Brain microvascular endothelial cell (primary cell): ENCODE results near the gene PIP4K2A.

Experiments
- DNase-seq: peaks from one replicate; pipeline ENCODE4 v3.0.0-alpha.2; 2020
- H3K27ac ChIP-seq: fragments of 250-450 bp; sonication (Bioruptor Pico); 2 replicates; pipeline ENCODE4 v1.5.1; 2020; ENCODE audit warnings: mild to moderate bottlenecking, moderate library complexity
- H3K27me3 ChIP-seq: fragments of 250-450 bp; sonication (Bioruptor Pico); replicated peaks from 2 replicates; pipeline ENCODE4 v1.5.1; 2020; ENCODE audit warnings: mild to moderate bottlenecking
- H3K36me3 ChIP-seq: fragments of 250-450 bp; sonication (Bioruptor Pico); replicated peaks from 2 replicates; pipeline ENCODE4 v1.5.1; 2020; ENCODE audit warnings: mild to moderate bottlenecking
- H3K4me3 ChIP-seq: 2 replicates; pipeline ENCODE4 v1.5.1; 2011; ENCODE audit warnings: low read depth, mild to moderate bottlenecking, control low read depth, low read length, moderate library complexity
- CTCF ChIP-seq: IDR thresholded peaks from 2 replicates; pipeline ENCODE4 v1.5.1; 2011; ENCODE audit warnings: low read depth, mild to moderate bottlenecking, moderate library complexity, low read length, control low read depth, inconsistent platforms; ENCODE audit errors: missing control alignments
- in situ Hi-C: cut with HindIII; loops from 2 replicates; pipeline ENCODE4 v1.10.0; 2017; ENCODE audit warnings: low sequenced_read_pairs, low pct_ligation_motif_present

The PIP4K2A gene

GRCh38 chr10:22676435-22676834, 37.9 kb downstream of the PIP4K2A start:
- H3K27ac ChIP-seq, result no peak overlapping the region
- no peaks in the 10 kb centered on the region for H3K36me3 ChIP-seq

DNA sequence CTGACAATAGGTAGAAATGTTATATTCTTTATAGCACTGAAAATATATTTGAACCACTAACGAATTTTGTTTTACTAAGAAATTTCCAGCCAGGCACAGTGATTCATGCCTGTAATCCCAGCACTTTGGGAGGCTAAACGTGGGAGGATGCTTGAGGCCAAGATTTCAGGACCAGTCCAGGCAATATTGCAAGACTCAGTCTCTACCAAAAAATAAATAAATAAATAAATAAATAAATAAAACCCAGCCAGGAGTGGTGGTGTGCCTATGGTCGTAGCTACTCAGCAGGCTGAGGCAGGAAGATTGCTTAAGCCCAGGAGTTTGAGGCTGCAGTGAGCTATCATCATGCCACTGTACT, 39.8 kb downstream of the PIP4K2A start:
- in situ Hi-C loops, result no loop called here
- no peaks in the 10 kb centered on the region for H3K36me3 ChIP-seq
- no peak overlapping the region for H3K27ac ChIP-seq
- no peak overlapping the region for H3K4me3 ChIP-seq
- no peak for TF ChIP-seq CTCF
- H3K27me3 ChIP-seq, result no peaks in the 10 kb centered on the region
- DNase-seq, result no peak

More at GRCh38 chr10:22676435-22676834, 37.9 kb downstream of the PIP4K2A start:
- no peak for TF ChIP-seq CTCF
- DNase-seq, result no peak
- Histone ChIP-seq H3K27me3 (no peaks in the 10 kb centered on the region), H3K4me3 (no peak overlapping the region)
- in situ Hi-C loops, result no loop called here

- H3K27me3 ChIP-seq, result no peaks in the 10 kb centered on the region
- no peak for DNase-seq
- H3K27ac ChIP-seq, result no peak overlapping the region
- no peak overlapping the region for H3K4me3 ChIP-seq
- no peaks in the 10 kb centered on the region for H3K36me3 ChIP-seq
- TF ChIP-seq CTCF, result no peak
- in situ Hi-C loops, result no loop called here
Observed at GRCh38 chr10:22673785-22674572, 40.4 kb downstream of the PIP4K2A start.

DNA sequence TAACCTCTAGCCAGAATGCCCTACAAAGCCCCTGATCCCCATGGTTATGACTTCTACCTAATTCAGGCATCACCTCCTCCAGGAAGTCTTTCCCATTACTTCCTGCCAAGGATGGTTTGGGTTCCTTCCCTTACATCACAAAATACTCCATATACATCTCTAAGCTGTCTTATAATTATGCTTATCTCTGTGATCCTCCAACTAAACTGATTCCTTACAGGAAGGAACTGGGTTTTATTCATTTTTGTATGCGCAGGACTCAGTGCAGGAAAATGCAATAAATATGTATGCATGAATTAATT, 41.3 kb downstream of the PIP4K2A start:
- Histone ChIP-seq H3K36me3 (no peaks in the 10 kb centered on the region), H3K27me3 (no peaks in the 10 kb centered on the region), H3K27ac (no peak overlapping the region), H3K4me3 (no peak overlapping the region)
- TF ChIP-seq CTCF, result no peak
- in situ Hi-C loops, result no loop called here
- DNase-seq, result no peak

DNA sequence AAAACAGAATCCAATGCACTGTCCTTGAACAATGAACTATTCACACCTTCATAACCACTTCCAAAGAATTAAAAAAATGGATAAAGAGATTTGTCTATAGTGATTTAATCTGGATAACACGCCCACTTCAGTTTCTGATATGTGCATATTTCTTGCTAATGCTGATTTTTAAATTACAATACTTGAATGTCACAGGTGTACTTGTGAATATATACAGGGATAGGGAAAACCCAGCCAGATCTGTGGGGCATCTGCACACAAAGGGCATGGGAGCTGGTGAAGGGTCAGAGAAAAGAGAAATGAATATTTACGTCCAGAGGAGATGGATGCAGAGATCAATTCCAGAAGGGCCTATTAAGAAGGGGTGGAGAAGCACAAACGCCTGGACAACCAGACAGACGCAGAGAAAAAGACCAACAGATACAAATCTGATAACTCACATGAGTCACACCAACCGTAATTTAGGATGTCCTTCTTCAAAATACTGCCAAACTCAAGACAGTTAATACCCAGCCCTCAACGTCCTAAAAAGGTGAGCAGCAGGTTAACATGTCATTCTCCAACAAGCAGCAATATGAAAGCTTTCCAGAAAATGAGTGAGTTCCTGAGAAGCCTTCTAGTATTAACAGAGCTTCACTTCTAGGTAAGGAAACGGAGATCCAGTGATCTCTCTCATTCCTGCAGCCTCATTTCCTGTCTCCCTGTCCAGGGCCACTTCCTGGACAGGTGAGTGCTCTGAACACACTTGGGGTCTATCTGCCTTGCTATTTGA, 41.9 kb downstream of the PIP4K2A start:
- no peak for DNase-seq
- Histone ChIP-seq H3K27me3 (no peaks in the 10 kb centered on the region), H3K4me3 (no peak overlapping the region), H3K27ac (no peak overlapping the region), H3K36me3 (no peaks in the 10 kb centered on the region)
- in situ Hi-C loops, result no loop called here
- TF ChIP-seq CTCF, result no peak
